HepG2 (cell line): Measurements from ENCODE around the gene PIK3R5. TPM values are rescaled to one million over a fixed set of nuclear protein-coding genes. Genes with fewer than 3 reads are reported as not detected.

Experiments used
- ATAC-seq: fragments of 200-7000 bp; cut with Tn5 transposase; 3 replicates; pipeline ENCODE4 v1.9.1; 2020; ENCODE audit warnings: mild to moderate bottlenecking, moderate library complexity
- BruUV-seq: library from RNA; stranded (reverse); fragments of 400-500 nt; replicated peaks from 2 replicates; lab custom pipeline; 2021; lab: Mats Ljungman, UMichigan
- CTCF ChIA-PET: fragments of 300-600 bp; formaldehyde crosslinking; extraction: SDS; loops from one replicate; lab custom pipeline; 2021; ENCODE audit warnings: low total read pairs, inconsistent platforms, low intra/inter-chr PET ratio; lab: Yijun Ruan, JAX
- POLR2A ChIA-PET: fragments of 350-600 bp; sonication (Branson Sonifier 250); formaldehyde crosslinking; loops from one replicate; lab custom pipeline; 2020; ENCODE audit warnings: antibody characterized with exemption, inconsistent platforms; lab: Yijun Ruan, JAX
- DNase-seq: peaks from one replicate; pipeline ENCODE4 v3.0.0-alpha.2; 2015; ENCODE audit warnings: low spot score
- FAIRE-seq: peaks from 3 replicates; lab custom pipeline; 2011; peaks lifted over from hg19 to GRCh38; lab: Jason Lieb, UNC
- H2AFZ ChIP-seq: one replicate; pipeline ENCODE4 v1.6.1; 2011; ENCODE audit warnings: low read length, inconsistent platforms
- H3K27ac ChIP-seq: fragments of 300-600 bp; 3 replicates; pipeline ENCODE4 v1.8.0; 2011; ENCODE audit warnings: mixed run types, mild to moderate bottlenecking, mixed read lengths, low read length, inconsistent platforms; ENCODE audit not compliant: insufficient read depth; ENCODE audit errors: extremely low read length
- H3K27me3 ChIP-seq, 2 experiments: fragments of 200-600 bp in 1 of 2; 2 replicates in 1 of 2; 3 replicates in 1 of 2; pipeline versions ENCODE4 v1.6.0 to v1.8.0; 2011; ENCODE audit warnings: low read length in 2 of 2, mild to moderate bottlenecking in 2 of 2, moderate library complexity in 2 of 2, inconsistent platforms in 1 of 2; ENCODE audit not compliant: insufficient read depth in 2 of 2, control insufficient read depth in 1 of 2
- H3K36me3 ChIP-seq, 2 experiments: fragments of 200-600 bp in 1 of 2; replicated peaks in 1 of 2; 2 replicates in 1 of 2; 3 replicates in 1 of 2; pipeline versions ENCODE4 v1.5.1 to v1.8.0; 2011; ENCODE audit warnings: low read length in 2 of 2, inconsistent platforms in 1 of 2; ENCODE audit not compliant: insufficient read depth in 2 of 2, control insufficient read depth in 1 of 2
- H3K4me1 ChIP-seq: 2 replicates; pipeline ENCODE4 v1.5.1; 2012; ENCODE audit warnings: low read length, inconsistent platforms; ENCODE audit not compliant: insufficient read depth
- H3K4me2 ChIP-seq: 2 replicates; pipeline ENCODE4 v1.6.0; 2011; ENCODE audit warnings: low read depth, low read length, inconsistent platforms
- H3K4me3 ChIP-seq, 3 experiments: fragments of 200-600 bp in 1 of 3; sonication (generic), shearing (Covaris generic) in 1 of 3; replicated peaks in 1 of 3; 2 replicates each; pipeline ENCODE4 v1.5.1; 2011 to 2016; ENCODE audit warnings: low read length in 3 of 3, inconsistent platforms in 2 of 3, low read depth in 2 of 3, mild to moderate bottlenecking in 2 of 3, control low read depth in 1 of 3, mixed read lengths in 1 of 3; ENCODE audit not compliant: insufficient read depth in 1 of 3
- H3K79me2 ChIP-seq: one replicate; pipeline ENCODE4 v1.6.1; 2011; ENCODE audit warnings: low read length, inconsistent platforms; ENCODE audit not compliant: insufficient read depth
- H3K9ac ChIP-seq: 2 replicates; pipeline ENCODE4 v1.6.0; 2011; ENCODE audit warnings: mild to moderate bottlenecking, low read depth, low read length, inconsistent platforms; ENCODE audit not compliant: insufficient read depth
- H3K9me3 ChIP-seq: 2 replicates; pipeline ENCODE4 v1.5.1; 2012; ENCODE audit warnings: mild to moderate bottlenecking, low read length
- H4K20me1 ChIP-seq: 2 replicates; pipeline ENCODE4 v1.6.0; 2011; ENCODE audit warnings: inconsistent platforms, mild to moderate bottlenecking, low read length, moderate library complexity; ENCODE audit not compliant: insufficient read depth
- CTCF ChIP-seq: sonication (generic); formaldehyde crosslinking; IDR thresholded peaks from 2 replicates; pipeline ENCODE4 v1.5.0; 2020; ENCODE audit warnings: mild to moderate bottlenecking, missing genetic modification reagents, moderate library complexity
- KDM2A ChIP-seq: sonication (generic); formaldehyde crosslinking; IDR thresholded peaks from 2 replicates; pipeline ENCODE4 v1.4.0; 2020; ENCODE audit warnings: low read depth, missing genetic modification reagents, borderline replicate concordance
- RAD21 ChIP-seq: fragments of 450-650 bp; formaldehyde crosslinking; IDR thresholded peaks from 2 replicates; pipeline ENCODE4 v1.5.0; 2020; ENCODE audit warnings: mild to moderate bottlenecking
- SMC3 ChIP-seq: IDR thresholded peaks from 2 replicates; pipeline ENCODE4 v1.6.1; 2011; ENCODE audit warnings: low read length, improper control_type of control experiment
- STAG1 ChIP-seq: sonication (generic); formaldehyde crosslinking; IDR thresholded peaks from 2 replicates; pipeline ENCODE4 v1.4.0; 2020; ENCODE audit warnings: missing genetic modification reagents
- TAF1 ChIP-seq: sonication (generic); formaldehyde crosslinking; IDR thresholded peaks from 2 replicates; pipeline ENCODE4 v1.4.0; 2020; ENCODE audit warnings: missing genetic modification reagents
- TAF15 ChIP-seq: fragments of 200-400 bp; formaldehyde crosslinking; IDR thresholded peaks from one replicate; pipeline ENCODE4 v1.6.1; 2018; ENCODE audit warnings: mild to moderate bottlenecking, low read depth, low read length; ENCODE audit not compliant: poor library complexity, severe bottlenecking
- XRCC5 ChIP-seq: fragments of 200-400 bp; formaldehyde crosslinking; optimal IDR thresholded peaks from 2 replicates; pipeline ENCODE3; 2017; ENCODE audit warnings: mild to moderate bottlenecking, low read length
- YY1 ChIP-seq: IDR thresholded peaks from 2 replicates; pipeline ENCODE4 v1.6.1; 2011; ENCODE audit warnings: low read length, low read depth, moderate library complexity, mild to moderate bottlenecking; ENCODE audit not compliant: insufficient read depth, insufficient replicate concordance
- ZMYM4 ChIP-seq: sonication (generic); formaldehyde crosslinking; IDR thresholded peaks from 2 replicates; pipeline ENCODE4 v1.8.1; 2023; ENCODE audit warnings: mild to moderate bottlenecking, missing genetic modification reagents
- ZNF343 ChIP-seq: sonication (generic); formaldehyde crosslinking; IDR thresholded peaks from 2 replicates; pipeline ENCODE4 v1.4.0; 2020; ENCODE audit warnings: mild to moderate bottlenecking, missing genetic modification reagents
- ZNF543 ChIP-seq: sonication (generic); formaldehyde crosslinking; IDR thresholded peaks from 2 replicates; pipeline ENCODE4 v1.4.0; 2020; ENCODE audit warnings: mild to moderate bottlenecking, missing genetic modification reagents
- ZNF644 ChIP-seq: IDR thresholded peaks from 2 replicates; pipeline ENCODE4 v1.6.1; 2016; ENCODE audit warnings: low read depth
- WGBS: methylation state at CpG from one replicate; pipeline ENCODE4 v1.1.6; 2017; ENCODE audit warnings: low lambda C conversion rate; 5-methylcytosine and 5-hydroxymethylcytosine counted together
- in situ Hi-C: cut with HindIII; loops from 2 replicates; pipeline ENCODE4 v1.10.0; 2017; ENCODE audit warnings: low pct_unique_long_range_greater_than_20kb; ENCODE audit not compliant: extremely low pct_ligation_motif_present
- intact Hi-C: fragments of 100-400 bp; cut with micrococcal nuclease; formaldehyde crosslinking; loops from one replicate; pipeline ENCODE4 v1.10.0; 2022; ENCODE audit not compliant: unreplicated experiment
- polyA plus RNA-seq, 8 experiments: library from polyadenylated mRNA; depleted of rRNA in 3 of 8; stranded (reverse) in 7 of 8; unstranded in 1 of 8; fragments of >200 nt; fragmentation: Illumina TruSeq in 4 of 8; extraction: Trizol in 4 of 8; gene quantifications; 2 replicates each; pipeline versions ENCODE4 v1.2.1 to v1.2.3, GENCODE V29; 2011 to 2016; ENCODE audit warnings: low read depth in 4 of 8, missing spikeins in 1 of 8, mixed read lengths in 1 of 8; ENCODE audit not compliant: insufficient read depth in 1 of 8
- total RNA-seq, 5 experiments: library from RNA; depleted of rRNA; stranded (reverse); fragments of >200 nt; fragmentation: Illumina TruSeq; extraction: Trizol; gene quantifications; 2 replicates each; pipeline ENCODE4 v1.2.3, GENCODE V29; 2016; ENCODE audit warnings: low read depth in 1 of 5
- TF ChIP-seq, protein P1 (sequence below): sonication (generic); formaldehyde crosslinking; conservative IDR thresholded peaks from 2 replicates; pipeline ENCODE4 v1.4.0; 2020; ENCODE audit warnings: missing genetic modification reagents
- TF ChIP-seq, protein P2 (sequence below): sonication (generic); formaldehyde crosslinking; IDR thresholded peaks from 2 replicates; pipeline ENCODE4 v1.4.0; 2020; ENCODE audit warnings: missing genetic modification reagents

Gene PIK3R5
- total and polyA plus RNA-seq, 2 of the 13 experiments (the other 11 are each of a cell fraction or from before 2014, with no cell fraction given), result not detected

DNA sequence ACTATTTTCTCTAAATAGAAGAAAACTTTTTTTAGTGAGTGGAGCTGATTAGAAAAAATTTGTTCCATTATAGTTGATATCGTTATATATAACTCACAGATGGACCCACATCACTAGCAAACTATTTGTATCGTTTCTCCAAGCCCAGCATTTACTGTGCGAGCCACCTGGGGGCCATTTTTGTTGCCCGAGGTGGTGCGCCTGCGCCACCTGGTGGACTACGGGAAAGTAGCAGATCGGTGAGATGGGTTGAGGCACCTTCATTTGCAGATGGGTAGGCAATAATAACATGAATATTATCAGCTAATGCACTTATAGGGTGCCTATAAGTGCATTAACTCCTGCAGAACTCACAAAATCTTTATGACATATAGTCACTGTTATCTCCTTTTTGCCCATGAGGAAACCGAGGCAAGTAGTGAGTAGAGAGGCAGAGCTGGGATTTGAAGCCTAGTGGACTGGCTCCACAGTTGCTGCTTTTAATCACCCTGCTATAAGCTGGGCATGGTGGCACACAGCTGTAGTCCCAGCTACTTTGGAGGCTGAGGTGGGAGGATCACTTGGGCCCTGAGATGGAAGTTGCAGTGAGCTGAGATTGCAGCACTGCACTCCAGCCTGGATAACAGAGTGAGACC is 32.6 kb upstream of the PIK3R5 start:
- in situ Hi-C loops, result loop anchor here (10.0 to 25.0 kb wide), 2 partner anchors 289 to 517 kb away; no protein-coding TSS in a partner anchor
- ATAC-seq (peak; percentile 80), FAIRE-seq (peak; percentile 12), DNase-seq (peak; percentile 41)
- TF ChIP-seq YY1 (peak; percentile 81), ZMYM4 (CRISPR knock-in tag) (peak; percentile 24; the same call in 1 of the 2 replicates), RAD21 (peak; percentile 32; the same call in 1 of the 2 replicates), KDM2A (peak; percentile 29; the same call in 1 of the 2 replicates), CTCF (CRISPR knock-in tag) (peak; percentile 66), ZNF543 (CRISPR knock-in tag) (no peak), TAF1 (no peak), TAF15 (no peak), STAG1 (CRISPR knock-in tag) (peak; percentile 53), SMC3 (peak; percentile 20; the same call in 1 of the 2 replicates), XRCC5 (peak; percentile 44), ZNF644 (CRISPR knock-in tag) (peak; percentile 70; the same call in 1 of the 2 replicates), ZNF343 (CRISPR knock-in tag) (no peak)
- TF ChIP-seq, protein P1, sequence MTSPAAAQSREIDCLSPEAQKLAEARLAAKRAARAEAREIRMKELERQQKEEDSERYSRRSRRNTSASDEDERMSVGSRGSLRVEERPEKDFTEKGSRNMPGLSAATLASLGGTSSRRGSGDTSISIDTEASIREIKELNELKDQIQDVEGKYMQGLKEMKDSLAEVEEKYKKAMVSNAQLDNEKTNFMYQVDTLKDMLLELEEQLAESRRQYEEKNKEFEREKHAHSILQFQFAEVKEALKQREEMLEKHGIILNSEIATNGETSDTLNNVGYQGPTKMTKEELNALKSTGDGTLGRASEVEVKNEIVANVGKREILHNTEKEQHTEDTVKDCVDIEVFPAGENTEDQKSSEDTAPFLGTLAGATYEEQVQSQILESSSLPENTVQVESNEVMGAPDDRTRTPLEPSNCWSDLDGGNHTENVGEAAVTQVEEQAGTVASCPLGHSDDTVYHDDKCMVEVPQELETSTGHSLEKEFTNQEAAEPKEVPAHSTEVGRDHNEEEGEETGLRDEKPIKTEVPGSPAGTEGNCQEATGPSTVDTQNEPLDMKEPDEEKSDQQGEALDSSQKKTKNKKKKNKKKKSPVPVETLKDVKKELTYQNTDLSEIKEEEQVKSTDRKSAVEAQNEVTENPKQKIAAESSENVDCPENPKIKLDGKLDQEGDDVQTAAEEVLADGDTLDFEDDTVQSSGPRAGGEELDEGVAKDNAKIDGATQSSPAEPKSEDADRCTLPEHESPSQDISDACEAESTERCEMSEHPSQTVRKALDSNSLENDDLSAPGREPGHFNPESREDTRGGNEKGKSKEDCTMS, result no peak
- TF ChIP-seq, protein P2, sequence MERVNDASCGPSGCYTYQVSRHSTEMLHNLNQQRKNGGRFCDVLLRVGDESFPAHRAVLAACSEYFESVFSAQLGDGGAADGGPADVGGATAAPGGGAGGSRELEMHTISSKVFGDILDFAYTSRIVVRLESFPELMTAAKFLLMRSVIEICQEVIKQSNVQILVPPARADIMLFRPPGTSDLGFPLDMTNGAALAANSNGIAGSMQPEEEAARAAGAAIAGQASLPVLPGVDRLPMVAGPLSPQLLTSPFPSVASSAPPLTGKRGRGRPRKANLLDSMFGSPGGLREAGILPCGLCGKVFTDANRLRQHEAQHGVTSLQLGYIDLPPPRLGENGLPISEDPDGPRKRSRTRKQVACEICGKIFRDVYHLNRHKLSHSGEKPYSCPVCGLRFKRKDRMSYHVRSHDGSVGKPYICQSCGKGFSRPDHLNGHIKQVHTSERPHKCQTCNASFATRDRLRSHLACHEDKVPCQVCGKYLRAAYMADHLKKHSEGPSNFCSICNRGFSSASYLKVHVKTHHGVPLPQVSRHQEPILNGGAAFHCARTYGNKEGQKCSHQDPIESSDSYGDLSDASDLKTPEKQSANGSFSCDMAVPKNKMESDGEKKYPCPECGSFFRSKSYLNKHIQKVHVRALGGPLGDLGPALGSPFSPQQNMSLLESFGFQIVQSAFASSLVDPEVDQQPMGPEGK (CRISPR knock-in tag), result peak; percentile 57
- BruUV-seq, result no TSS peak
- no peaks in the 10 kb centered on the region for H3K9me3 ChIP-seq
- peaks cover 3 to 15% of the 10 kb centered on the region in 2 experiments; a peak in 4 of 5 replicates for H3K27me3 ChIP-seq
- H3K9ac ChIP-seq, result no peak overlapping the region
- H2AFZ ChIP-seq, result no peak overlapping the region
- intact Hi-C loops, result loop anchor here (10.0 kb wide), 1 partner anchor 167 kb away; no protein-coding TSS in a partner anchor
- no peaks in the 10 kb centered on the region for H3K36me3 ChIP-seq
- no peak overlapping the region for H3K27ac ChIP-seq
- ChIA-PET POLR2A (no interaction called here), CTCF (no interaction called here)
- WGBS, result 5% methylated on average over 9 of the region's 9 CpGs
- H3K4me1 ChIP-seq, result no peaks in the 10 kb centered on the region
- H3K79me2 ChIP-seq, result no peaks in the 10 kb centered on the region
- H3K4me2 ChIP-seq, result no peak overlapping the region
- H3K4me3 ChIP-seq, result no peak overlapping the region
- no peaks in the 10 kb centered on the region for H4K20me1 ChIP-seq
